Posterior vena cava (tissue), 2 donors: Measurements from ENCODE around the gene ADAM12. TPM values are rescaled to one million over a fixed set of nuclear protein-coding genes. Genes with fewer than 3 reads are reported as not detected.

Experiments used
- DNase-seq: peaks from one replicate; pipeline ENCODE4 v3.0.0-alpha.2; 2020; ENCODE audit warnings: low spot score
- intact Hi-C, 2 donors: fragments of 100-400 bp; cut with DNase I; formaldehyde crosslinking; loops; one replicate each; pipeline versions ENCODE4 v1.14.1 to v1.14.2; 2022 to 2023
- total RNA-seq, 2 donors: library from RNA; stranded (reverse); fragmentation: NEBNext Ultra II Directional; extraction: Animal tissue kit (Norgen Biotek cat#: 25700); gene quantifications; one replicate each; pipeline ENCODE4 v1.2.1, GENCODE V29; 2021
- donor health status: DM: yes; HTN: yes; CAD: no.
- donor health status: DM: yes; HTN: yes; CAD: no.

ADAM12 gene
- total RNA-seq, 2 donors from 2014 or later = 2.2 to 2.8 TPM

DNA sequence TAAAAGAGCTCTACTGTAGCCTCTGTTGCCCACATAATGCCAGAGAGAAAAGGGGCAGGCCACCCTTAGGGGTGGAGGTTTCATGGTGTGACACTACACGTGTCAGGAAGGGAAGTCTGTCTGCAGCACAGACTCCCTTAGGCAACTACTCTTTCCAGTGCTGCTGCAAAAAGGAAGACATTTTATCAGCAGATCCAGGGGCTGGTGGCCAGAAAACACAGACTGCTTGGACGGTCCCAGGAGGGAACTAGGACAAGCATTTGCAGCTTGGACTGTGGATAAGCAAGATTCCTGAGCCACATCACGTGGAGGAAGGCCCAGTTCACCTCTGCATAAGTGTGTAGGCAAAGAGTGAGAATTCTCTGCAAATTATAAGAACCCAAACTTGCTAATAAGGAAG lies 271.1 kb downstream of the ADAM12 start:
- no peak for DNase-seq
- intact Hi-C loops = no loop called here

DNA sequence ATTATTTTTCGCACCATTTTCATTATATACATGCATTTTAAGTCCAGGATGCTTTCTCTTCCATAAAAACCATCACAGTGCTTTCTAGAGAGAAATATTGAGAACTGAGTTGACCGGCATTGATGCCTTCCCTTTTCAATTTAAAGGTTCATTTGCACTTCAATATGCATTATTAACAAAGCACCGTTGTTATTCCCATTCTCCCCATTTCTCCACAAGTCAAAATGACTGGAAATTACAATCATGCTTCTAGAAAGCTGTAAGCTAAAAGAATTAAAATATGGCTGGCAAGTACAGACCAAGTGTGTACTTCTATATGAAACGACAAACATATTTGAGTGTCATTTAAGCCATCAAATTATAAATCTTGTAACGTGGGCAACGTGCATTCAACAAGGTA lies 272.4 kb downstream of the ADAM12 start:
- intact Hi-C loops = no loop called here

DNA sequence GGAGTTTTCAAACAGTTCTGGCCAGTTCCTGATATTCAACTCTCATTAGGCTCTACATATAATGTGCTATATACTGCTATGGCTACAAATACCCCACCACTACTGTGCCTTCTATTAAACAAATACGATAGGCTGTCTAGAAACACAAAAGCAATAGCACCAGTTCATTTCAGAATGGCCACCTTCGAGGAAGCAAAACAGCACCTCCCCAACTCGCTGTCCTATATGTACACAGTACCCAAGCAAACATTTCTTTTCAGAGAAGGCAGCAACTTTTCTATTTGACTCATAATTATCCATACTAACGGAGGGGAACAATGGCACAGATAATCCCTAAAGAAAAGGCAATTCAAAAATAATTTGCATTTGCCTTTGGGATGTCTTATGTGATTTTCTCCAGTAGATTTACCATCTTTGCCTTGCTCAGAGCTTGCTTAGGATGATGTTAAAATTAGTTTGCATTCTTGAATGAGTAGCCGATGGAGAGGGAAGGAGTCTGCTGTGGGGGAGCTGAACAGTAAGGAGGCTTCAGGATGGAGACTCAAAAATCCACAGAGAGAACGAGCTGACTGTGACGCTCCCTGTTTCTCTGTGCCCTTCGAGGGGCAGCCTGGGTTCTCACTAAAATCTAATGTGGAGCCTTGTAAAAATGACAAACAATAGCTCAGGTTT lies 273.3 kb downstream of the ADAM12 start:
- DNase-seq = no peak
- intact Hi-C loops = no loop called here

More for the DNA sequence above, 272.4 kb downstream of the ADAM12 start:
- no peak for DNase-seq

DNA sequence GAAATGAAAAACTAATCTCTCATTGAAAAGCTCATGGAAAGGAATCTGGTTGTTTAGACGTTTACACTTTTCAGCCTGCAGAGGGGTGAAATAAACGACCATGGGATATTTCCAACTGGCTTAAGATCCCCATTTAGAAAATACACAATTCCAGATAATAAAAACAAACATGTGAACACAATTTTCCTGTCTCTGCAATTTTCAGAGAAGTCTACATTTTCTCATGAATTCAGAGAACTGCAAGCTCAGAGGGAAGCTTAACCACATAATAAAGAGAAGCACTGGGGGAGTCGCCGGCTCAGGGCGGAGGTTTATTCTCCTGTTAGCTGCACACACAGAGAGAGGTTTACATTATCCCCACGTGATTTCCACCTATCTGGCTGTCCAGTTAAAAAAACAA lies 276.8 kb downstream of the ADAM12 start:
- DNase-seq = no peak
- intact Hi-C loops = no loop called here

DNA sequence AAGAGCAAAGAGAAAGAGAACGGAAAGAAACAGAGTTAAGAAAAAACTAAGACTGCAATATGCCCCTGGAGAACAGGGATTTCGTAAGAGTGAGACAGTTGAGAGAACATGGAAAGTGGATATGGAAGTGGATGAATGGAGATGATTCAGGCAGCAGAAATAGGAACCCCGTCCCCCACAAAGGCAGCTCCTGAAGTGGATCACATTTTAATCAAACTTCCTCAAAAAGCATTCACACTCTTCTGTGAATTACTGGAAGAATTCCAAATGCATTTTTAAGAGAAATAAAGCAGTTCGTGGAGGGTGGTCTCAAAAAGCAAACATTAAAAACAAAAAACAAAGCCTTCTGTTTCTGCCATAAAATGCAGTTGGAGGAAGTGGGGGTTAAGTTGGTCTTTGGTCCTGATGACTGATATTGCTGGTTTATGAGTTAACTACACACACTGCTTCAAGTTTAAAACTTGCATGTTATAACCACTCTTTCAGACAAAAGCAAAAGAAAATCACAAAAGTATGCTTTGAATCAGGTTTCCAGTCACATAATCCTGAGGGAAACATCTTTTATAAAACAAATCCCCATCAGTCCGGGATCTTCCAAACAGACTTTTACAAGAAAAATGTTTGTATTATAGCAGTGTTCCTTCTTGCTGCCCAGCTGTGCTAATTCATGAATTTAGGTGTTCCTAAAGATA lies 277.6 kb downstream of the ADAM12 start:
- DNase-seq = no peak
- intact Hi-C loops = no loop called here

DNA sequence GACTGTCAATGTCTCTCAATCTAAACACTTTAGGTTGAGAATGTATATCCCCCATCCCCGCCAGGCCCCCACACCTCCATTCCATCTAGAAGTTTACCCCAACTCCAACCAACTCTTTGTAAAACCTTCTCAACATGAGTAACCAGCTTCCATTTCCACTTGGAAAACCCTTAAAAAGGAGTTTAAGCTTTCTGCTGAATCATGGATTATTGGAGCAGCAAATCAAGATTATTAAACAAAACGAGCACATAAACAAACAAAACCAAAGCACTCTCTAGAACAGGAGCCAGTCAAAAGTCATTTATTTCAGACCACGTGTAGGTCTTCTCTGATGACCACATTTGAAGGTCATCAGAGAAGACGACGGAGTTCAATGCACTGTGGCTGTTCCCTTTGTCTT lies 278.4 kb downstream of the ADAM12 start:
- no peak for DNase-seq
- intact Hi-C loops = no loop called here

DNA sequence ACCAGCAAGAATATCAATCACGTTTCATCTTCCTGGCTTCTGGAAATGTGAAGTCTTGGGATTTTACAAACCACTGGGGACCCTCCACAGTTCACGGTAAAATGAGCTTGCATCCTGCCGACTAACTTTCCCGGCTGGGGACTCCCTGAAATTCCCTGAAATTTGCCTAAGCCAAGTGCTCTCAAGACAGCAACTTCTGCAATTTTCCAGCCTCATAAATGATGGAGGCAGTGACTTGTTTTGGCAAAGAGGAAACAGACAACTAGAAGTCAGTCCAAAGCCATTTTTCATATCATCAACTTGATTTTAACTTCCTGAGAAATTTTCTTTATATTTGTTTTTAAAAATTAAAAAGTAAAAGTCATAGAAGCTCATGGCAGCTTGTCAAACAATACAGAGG lies 279.6 kb downstream of the ADAM12 start:
- intact Hi-C loops = no loop called here
- no peak for DNase-seq

DNA sequence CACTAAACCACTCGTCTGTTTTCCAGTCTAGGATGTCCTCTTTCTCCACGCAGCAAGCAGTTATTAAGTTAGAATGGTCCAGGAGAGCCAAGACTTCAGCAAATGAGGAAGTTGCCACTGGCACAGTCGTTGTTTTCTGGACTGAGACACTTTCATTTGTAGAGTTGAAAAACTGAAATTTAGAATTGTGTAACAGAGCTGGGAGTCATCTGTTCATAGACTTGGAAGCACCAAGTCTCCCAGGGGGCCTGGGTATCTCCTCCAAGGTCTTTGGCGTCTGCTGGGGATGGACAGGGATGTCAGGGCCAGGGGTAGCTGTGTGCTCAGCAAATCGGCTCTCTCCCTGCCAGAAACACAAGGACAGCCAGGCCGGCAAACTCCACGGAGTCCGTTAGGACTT lies 283.5 kb downstream of the ADAM12 start:
- DNase-seq = no peak
- intact Hi-C loops = no loop called here

DNA sequence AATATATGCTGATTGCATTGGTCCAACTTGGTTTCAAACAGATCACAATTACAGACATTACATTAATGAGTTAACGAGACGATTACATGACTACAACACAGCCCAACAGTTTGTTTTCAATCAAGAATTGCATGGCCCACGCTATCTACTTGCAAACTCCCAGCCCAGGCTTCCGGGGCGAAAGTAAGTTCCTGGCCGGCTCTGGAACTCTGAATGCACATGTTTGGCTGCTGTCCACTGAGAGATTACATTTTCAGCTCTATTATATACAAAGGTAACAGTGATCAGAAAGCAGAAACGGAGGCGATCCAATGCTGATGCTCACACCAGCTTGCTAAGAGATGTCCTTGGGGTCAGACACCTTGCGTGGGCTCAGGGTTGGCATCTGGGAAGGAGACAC lies 285.6 kb downstream of the ADAM12 start:
- DNase-seq = no peak
- intact Hi-C loops = no loop called here

DNA sequence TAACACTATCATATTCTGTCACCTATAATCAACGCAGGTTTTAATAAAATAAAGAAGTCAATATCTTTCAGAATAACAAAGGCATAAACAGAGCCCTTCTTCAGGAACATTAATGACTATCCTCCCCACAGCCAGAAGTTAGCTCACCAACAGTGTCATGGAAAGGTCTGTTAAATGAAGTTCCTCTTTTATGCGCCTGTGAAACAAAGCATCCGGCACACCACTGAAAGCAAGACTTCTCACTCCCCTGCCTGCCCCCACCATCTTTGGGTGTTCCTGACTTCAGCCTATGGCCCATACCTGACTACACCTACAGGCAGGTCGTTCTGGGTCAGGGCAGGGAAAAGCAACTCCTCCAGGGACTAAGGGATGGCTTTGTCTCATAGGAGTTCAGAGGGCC lies 286.5 kb downstream of the ADAM12 start:
- no peak for DNase-seq
- intact Hi-C loops = no loop called here

DNA sequence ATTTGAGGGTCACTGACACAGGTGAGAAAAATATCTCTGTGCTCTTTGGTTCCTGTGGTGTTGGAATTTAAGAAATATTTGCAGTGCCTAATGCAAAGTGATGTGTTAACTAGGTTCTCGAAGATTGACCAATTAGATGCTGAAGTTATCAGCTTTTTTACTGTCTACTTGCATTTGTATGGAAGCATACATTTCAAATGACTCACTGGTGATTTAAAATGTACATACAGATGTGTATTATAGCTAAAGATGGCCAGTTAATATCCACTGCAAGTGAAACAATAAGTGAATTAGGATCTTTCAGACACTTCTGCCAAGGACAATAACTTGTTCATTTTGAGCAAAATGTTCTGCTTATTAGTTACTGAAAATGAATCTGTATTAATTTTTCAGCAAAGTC lies 287.0 kb downstream of the ADAM12 start:
- intact Hi-C loops = no loop called here
- DNase-seq = no peak

DNA sequence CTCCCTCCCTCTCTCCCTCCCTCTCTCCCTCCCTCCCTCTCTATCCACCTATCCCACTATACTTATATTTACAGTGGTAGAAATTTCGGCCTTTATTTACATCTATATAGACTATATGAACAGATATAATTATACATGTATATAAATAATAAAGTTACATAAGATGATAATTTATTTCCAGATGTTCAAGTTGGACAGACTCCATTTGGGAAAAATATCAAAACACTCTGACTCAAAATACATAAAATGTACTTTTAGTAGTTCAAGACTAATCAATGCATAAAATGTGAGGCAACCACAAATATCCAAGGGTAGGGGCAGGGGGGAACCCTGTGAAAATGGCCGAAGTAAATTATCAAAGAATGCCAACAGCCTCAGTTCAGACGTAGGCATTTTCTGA lies 288.9 kb downstream of the ADAM12 start:
- no peak for DNase-seq
- intact Hi-C loops = no loop called here

DNA sequence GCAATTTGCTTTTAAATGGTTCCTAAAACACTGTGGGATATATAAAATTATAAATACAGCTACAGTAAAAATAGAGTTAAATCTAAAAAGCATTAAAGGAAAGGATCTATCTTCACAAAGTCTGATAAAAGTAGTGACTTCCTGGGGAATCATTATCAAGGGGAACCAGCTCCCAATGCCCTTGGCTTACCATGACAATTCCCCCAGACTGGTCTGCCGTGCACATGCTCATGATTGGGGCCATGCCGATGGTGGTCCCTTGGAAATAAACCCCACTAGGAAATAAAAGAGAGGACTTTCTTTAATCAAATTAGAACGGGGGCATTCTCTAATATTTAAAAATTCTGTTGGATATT lies 290.1 kb downstream of the ADAM12 start:
- no peak for DNase-seq
- intact Hi-C loops = no loop called here

DNA sequence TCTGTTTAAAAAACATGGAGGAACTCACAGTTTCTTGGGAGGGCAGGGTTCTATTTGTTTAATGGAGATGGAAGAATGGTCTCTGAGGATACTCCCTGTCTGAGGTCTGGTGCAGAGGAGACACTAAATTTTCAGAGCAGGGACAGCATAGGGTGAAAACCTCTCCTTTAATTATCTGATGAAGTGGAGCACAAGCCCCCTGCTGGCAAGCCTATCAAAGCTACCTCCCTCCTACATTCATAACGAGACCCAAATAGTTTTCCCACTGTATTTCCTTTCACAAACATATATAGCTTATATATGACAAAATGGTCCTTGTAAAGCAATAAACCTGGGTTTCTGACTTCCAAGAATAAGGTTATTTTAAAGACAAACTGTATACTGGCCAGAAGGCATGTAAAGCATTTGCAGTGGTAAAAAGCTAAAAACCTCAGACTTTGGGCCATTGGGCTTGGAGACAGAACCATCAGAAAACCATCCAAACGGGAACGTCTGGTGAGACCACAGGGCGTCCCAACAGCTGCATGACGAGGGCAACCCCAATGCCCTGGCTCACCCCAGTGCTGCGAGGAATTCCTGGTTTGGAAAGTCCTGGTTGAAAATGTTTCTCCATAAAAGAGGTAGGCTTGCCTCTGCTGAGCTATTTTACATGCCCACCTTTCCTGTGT lies 290.6 kb downstream of the ADAM12 start:
- intact Hi-C loops = no loop called here
- no peak for DNase-seq

DNA sequence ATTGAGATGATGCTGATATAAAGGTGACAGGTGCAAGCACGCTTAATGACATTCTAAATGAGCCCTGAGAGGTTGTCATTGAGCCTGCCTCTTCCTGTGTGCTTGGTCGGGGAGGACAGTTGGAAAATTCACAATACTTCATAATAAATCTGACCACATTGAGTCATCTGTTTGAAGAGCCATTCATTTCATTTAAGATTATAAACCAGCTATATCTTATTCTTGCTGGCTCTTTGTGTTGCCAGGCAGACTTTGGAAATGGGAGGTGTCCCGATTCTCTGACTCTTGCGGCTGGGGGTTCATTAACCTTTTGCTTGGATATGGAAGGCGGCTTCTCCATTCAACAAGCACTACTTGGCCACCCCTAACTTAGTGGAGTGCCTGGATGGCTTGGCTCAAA lies 293.7 kb downstream of the ADAM12 start:
- intact Hi-C loops = no loop called here

DNA sequence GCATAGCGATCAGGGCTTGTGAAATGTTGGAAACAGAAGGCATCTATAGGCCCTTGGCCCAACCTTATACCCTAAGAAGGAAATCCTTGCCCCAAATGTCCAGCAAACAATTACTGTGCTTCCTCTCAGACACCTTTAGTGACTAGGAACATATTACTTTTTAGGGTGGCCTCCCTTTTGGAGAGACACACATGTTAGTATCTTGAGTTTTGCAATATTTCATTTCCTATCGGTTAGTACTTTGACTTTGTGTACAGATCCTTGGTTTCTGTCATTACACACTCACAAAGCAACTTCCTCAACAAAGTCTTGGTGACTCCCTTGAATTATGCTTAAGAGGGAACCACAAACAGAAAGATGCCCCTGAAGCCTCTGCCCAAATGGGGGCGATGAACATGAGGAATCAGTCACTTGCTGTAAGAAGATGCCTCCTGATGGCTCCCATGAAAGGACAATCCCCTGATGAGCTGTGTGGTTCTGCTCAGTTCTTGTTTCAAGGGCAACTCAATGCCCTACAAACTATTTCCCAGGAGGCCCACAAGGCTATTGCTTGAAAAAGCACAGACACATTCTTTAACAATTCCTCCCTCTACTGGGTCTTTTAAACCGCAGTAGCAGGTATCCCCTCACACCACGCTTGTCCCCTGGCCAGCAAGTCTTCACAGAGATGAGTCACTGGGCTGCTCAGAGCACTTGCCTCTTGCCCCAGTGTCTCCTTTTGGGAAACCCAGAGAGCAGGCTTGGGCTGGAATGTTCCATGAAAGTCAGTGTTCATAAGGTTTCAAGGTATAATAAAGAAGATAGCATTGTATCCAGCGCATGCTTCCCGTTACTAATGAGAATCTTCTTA lies 295.7 kb downstream of the ADAM12 start:
- intact Hi-C loops = no loop called here
- DNase-seq = no peak

More for the DNA sequence above, 293.7 kb downstream of the ADAM12 start:
- DNase-seq = no peak

DNA sequence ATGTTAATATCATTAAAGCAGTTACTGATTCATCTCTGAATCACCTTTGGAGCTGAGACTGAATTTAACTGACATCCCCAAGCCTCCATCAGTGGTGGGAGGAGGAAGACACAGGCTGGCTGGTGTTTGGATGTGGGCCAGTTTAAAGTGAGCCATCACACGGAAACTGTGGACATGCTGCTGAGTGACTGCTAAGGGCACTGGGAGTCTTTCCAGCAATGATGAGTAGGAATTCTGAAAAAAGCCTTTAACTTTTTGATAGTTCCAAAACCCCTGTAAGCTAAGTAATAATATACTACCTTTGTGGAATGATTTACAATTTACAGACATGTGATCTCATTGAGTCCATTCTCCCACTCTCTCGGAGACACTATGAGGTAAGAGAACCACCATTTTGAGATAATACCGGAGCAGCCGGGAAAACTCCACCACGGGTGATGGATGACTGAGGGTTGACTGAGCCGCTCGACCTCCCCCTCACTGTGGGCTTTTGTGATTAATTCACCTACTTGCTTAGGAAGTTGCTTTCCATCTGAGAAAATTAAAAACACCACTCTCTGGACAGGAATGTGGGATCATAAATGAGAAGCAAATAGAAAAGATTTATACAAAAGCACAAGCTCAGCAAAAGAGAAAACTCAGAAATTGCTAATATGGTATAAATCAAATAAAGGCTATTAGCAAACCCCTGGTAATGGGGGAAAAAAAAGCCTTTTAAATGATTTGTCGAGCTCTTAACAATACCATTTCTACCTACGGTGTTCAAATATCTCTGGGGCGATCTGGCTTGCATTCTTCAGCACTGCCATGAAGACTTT lies 297.2 kb downstream of the ADAM12 start:
- intact Hi-C loops = no loop called here
- DNase-seq = no peak

DNA sequence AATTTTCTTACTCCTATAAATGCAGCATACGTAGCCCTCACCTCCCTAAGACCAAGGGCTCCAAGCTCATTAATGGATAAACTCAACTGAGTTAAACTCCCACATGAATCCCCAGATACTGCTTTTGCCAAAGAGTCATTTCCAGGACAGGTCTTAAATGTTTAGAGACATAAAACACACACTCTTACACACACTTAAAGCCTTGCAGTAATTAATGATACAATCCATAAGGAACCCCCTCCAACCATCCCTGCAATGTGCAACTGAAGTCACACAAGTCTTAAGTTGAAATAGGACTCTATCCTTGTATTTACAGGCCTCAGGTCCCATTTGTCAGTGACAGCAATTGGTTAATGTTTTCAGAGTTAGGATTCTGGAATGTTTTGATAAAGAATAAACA lies 297.8 kb downstream of the ADAM12 start:
- DNase-seq = no peak
- intact Hi-C loops = no loop called here

DNA sequence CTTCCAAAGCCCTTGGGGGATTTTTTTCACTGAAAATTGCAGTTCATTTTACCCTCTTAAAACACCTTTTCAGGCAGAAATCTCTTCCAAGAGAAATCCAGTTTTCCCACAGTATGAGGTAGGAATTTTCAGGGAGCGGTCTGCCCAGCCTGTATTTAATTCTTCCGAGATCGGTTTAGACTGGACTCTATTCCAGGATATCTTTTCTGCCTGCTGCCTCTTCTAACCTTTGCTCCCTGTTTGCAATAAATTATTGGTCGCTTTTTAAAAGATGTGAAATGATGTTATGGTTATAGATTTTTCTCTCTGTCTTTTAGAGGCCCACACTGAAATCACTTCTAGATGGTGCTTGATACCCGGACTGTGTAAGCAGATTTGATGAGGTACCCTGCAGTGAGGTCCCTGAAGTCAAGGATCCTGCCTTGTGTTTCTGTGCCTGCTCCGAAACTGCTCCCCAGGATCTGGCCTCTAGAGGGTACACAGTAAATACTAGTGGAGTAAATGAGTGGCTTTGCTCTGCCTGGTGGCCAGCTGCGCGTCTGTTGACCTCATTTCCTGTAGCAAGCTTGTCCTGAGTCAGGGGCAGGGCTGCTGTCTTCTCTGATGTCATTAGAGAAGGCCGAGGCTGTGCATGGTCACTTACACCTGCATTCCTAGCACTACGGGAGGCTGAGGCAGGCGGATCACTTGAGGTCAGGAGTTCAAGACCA lies 300.3 kb downstream of the ADAM12 start:
- DNase-seq = no peak
- intact Hi-C loops = no loop called here
